DMS53 (cell line): ENCODE results near the gene ADAP1.

Experiments used
- DNase-seq: peaks from one replicate; lab custom pipeline; 2025; lab: John Stamatoyannopoulos, UW

ADAP1 gene

DNA sequence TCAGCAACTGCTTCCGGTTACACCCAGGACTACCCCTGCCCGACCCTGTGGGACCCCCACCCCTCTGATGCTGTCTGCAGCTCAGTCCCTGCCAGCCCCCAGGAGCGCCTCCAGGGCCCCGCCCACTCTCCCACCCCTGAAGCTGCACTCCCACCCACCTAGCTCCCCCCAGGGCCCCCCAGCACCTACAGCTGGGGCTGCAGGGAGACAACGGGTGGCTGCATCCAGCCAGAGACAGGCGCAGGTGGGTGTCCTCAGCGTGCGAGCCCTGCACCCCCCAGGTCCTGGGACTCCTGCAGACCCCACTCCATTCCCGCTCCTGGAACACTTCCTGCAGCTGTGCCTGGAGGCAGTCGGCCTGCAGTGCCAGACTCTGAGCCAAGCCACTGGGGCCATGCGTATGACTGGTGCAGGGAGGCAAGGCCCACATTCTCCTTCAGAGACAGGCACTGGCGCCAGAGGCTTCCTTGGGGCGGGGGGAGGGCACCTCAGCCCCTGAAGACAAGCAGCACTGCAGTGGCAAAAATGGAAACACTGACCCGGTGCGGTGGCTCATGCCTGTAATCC is 34.6 kb upstream of the ADAP1 start:
- DNase-seq = no peak

- peak; percentile 51 for DNase-seq
Measured at GRCh38 chr7:988426-988911, 34.0 kb upstream of the ADAP1 start.

DNA sequence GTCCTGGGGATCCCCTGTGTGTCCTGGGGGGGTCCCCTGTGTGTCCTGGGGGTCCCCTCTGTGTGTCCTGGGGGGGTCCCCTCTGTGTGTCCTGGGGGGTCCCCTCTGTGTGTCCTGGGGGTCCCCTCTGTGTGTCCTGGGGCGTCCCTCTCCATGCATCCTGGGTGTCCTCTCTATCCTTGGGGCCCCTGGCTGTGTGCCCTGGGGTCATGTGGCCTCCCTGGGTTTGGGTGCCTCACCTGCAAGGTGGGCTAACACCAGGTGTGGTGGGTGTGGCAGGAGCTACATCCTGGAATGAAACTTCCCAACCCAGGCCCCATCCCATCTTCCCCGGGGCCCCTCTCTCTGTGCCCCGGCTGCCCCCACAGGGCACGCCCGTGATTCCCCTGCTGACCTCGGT is 33.4 kb upstream of the ADAP1 start:
- DNase-seq = no peak

GRCh38 chr7:986766-987751 is 32.6 kb upstream of the ADAP1 start:
- peak; percentile 88 for DNase-seq

- DNase-seq = peak; percentile 81
Measured at GRCh38 chr7:985915-986741, 31.6 kb upstream of the ADAP1 start.

- no peak for DNase-seq
Measured at GRCh38 chr7:985127-985416, 30.6 kb upstream of the ADAP1 start.

GRCh38 chr7:984361-985126 is 30.1 kb upstream of the ADAP1 start:
- peak; percentile 35 for DNase-seq

- DNase-seq = no peak
Measured at GRCh38 chr7:983616-984071, 29.2 kb upstream of the ADAP1 start.

GRCh38 chr7:983004-983615 is 28.6 kb upstream of the ADAP1 start, which contains the start of gene CYP2W1:
Gene CYP2W1, plus strand, starts transcription at chr7:983181. Its CDS starts 31 bp downstream, at chr7:983212.
- no peak for DNase-seq

DNA sequence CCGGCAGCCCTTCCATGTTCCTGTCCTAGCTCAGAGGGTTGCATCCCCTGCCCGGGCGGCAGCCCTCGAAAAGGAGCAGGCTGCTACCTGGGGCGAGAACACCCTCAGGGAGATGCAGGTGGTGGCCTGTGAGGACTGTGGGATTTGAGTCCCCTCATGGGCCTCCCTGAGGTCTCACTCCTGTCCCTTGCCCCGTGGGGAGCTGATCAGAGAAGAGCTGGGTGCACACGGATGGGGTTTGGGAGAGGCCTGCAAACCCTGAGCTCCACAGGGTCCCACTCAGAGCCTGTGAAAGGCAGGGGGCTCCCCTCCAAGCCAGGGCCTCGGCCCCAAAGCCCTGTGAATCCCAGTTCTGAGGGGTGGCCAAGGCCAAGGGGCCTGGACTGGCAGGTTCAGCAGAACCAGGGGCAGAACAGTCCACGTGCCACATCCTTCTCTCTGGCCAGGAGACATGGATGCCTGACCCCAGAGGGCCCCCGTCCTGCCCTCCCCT is 28.1 kb upstream of the ADAP1 start:
- DNase-seq = no peak

- no peak for DNase-seq
Measured at GRCh38 chr7:981793-982510, 27.5 kb upstream of the ADAP1 start.

DNA sequence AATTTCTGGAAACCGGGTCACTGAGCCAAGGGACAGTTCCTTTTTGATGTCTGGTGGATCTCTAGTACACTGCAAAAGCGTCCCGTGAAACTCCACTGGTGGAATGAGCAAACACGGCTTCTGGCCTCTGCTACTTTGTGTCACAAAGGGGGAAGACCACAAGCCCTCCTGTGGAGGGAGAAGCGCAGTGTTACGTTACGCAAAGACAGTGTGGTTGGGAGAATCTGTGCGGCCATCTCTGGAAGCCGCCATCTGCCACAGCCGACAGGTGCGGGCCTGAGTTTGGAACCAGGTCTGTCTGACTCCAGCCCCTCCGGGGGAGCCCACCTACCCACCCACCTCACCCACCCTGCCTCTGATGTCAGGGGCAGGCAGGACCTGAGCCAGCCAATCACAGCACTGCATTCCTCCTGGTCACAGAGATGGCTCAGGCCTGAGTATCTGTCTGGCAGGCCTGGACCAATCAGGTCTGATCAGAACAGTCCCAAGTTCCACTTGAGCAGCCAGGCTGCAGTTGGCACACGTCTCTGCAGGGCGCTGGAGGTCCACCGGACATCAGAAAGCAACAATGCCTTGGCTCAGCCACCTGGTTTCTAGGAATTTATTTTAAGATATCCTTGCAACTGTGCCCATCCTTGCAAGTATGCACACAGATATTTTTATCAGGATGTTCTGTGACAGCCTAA is 25.5 kb upstream of the ADAP1 start:
- DNase-seq = peak; percentile 37

DNA sequence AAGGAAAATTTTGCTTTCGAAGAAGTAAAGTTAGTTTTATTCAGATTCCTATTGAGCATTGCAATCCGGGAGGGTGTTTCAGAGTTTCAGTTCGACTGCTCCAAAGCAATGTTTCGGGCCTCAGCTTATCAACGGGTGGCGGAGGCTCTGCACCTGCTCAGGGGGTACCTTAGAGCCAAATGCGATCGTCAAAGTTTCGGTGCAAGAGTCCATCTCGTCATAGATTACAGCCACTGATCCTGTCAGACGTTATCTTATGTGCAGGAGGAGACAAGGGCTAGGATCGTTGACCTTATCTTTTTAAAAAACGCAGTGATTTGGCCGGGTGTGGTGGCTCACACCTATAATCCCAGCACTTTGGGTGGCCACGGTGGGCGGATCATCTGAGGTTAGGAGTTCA is 24.7 kb upstream of the ADAP1 start:
- DNase-seq = no peak

DNA sequence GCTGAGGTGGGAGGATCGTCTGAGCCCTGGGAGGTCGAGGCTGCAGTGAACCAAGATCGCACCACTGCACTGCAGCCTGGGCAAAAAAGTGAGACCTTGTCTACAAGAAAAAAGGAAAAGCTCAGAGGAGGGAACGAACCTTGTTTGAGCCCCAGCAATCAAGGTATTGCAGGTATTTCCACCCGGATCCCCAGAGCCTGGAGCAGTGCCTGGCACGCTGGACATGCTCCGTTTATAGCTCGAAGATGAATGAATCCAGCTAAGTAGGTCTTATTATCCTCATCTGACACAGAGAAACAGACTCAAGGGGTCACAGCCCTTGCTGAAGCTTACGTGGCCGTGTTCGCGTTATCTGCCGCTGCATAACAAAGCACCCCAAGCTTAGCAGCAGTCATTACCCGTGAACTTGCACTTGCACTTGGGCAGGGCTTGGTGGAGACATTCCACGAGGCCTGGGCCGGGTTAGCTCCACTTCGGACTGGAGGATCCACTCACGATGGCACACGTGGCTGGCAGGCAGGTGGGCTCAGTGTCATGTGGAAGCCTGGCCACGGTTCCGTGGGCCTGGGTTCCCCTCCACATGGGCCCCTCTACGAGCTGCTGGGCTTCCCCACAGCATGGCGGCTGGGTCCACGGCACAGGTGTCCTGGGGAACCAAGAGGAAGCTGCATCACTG is 24.1 kb upstream of the ADAP1 start:
- no peak for DNase-seq

- DNase-seq = no peak
Measured at GRCh38 chr7:978049-978346, 23.5 kb upstream of the ADAP1 start.

DNA sequence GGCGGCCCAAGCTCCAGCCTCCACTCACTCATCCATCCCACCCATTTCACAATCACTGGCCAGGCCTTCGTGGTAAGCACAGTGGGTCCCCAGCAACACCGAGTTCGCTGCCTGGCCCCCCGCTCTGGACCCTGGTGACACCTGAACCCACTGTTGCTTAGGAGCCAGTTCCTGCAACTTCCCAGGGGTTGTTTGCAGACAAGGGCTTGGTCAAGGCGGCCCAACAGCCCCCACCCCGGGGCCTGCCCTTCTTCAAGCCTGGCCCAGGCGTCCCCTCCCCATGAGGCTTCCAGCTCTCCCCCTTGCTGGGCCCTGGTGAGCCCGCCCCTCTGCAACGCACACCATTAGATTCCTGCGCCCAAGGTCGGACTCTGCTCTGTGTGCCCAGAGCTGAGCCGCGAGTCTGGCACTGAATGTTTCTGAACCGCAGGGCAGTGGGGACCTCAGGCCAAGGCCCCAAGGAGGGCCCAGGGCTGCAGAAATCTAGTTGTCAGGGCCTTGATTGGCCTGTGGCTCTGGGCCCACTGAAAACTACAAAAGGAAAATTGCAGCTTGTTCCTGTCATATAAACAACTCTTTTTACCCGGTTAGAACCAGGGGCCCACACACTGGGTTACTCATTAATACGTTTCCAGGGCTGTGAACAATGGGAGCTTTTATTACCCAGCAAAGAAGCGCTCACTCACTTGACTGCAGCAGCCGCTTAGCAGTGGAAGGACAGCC is 23.0 kb upstream of the ADAP1 start:
- DNase-seq = peak; percentile 90

DNA sequence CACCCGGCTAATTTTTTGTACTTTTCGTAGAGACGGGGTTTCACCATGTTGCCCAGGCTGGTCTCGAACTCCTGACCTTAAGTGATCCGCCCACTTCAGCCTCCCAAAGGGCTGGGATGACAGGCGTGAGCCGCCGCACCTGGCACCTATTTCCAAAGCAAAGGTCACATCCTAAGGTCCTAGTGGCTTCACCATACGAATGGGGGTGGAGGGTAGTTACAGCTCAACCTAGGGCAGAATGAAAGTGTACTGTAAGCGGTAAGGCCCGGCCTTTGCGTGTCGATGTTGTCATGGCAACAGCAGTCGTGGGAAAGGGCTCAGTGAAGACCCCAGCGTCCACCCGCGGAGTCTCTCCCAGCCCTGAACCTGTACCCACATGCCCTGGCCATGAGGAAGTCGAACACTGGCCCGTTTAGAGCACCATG is 22.4 kb upstream of the ADAP1 start:
- no peak for DNase-seq

- DNase-seq = no peak
Measured at GRCh38 chr7:975702-976473, 21.4 kb upstream of the ADAP1 start.
